8988T (cell line): Measurements from ENCODE around the gene ISY1.
"Not testable (repeated sequence)": the region's sequence is repeated elsewhere in the genome, so short reads cannot be mapped to it uniquely, and the experiment has no call there.

Experiments
- DNase-seq: peaks from one replicate; pipeline ENCODE4 v3.0.0; 2011

The ISY1 gene

GRCh38 chr3:129165594-129165993, 4.7 kb upstream of the ISY1 start:
- DNase-seq: not testable (repeated sequence)

GRCh38 chr3:129164500-129164899, 3.6 kb upstream of the ISY1 start:
- no peak for DNase-seq

DNA sequence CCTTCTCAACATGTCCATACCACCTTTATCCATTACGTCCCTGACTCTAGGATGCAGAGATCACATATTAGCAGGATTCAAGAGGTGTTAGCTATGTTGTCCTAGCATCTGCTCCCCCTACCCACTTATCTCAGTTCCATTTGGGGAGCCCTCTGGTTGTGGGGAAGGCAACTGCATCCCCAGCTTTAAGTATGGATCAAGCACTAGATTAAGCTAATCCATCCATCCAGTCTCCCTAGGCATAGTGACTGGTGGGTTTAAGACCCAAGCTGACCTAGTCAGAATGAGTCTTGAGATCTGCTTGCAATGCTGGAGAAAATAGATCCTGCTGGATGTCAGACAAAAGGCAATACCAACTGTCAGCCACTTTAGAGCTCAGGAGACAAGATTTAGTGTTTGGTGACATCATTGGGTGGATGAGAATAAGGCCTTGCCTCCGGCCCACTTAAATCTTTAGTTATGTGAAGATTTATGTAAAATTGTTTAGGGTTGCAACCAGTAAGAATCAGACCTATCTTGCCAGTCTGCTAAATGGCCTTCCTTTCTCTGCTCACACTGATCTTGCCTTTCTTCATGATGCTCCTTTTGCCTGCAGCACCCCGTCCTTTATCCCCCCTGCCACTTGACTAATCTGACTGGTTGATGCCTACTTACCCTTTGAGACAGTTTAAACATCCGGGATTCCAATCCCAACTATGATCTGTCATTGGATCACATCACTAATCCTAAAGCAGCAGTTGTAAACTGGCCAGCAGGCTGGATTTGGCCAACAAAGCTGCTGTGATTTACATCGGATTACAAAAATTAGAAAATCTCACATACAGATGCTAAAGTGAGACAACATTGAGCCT, 2.1 kb upstream of the ISY1 start:
- DNase-seq: no peak

DNA sequence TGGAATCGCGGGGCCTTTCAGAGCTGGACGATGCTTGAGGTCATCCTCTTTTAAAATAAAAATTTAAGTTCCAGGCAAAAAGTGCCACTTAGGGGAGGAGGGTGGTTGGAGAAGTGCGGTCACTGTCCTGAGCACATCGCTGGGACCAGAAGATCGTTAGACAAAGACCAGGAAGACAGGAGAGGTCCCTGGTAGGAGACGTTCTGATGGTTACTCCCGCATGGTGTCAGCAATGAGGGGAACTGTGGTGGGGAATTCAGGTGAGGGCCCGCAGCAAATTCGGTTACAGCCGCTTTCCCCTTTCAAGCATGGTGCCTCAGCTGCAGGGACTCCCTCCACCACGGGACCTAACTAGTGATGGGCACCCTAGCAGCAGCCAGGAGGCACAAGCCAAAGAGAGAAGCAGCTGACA, 1.0 kb upstream of the ISY1 start:
- no peak for DNase-seq

DNA sequence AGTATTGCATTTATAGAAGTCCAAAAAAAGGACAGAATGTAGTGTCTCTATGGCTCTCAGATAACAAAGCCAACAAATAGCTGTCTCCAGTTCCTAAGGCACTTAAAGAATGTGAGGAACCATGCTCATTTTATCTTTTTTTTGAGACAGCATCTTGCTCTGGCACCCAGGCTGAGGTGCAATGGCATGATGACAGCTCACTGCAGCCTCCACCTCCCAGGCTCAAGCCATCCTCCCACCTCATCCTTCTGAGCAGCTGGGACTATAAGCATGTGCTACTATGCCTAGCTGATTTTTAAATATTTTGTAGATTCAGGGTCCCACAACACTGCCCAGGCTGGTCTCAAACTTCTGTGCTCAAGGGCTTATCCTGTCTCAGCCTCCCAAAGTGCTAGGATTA, 16.1 kb downstream of the ISY1 start:
- DNase-seq: no peak

DNA sequence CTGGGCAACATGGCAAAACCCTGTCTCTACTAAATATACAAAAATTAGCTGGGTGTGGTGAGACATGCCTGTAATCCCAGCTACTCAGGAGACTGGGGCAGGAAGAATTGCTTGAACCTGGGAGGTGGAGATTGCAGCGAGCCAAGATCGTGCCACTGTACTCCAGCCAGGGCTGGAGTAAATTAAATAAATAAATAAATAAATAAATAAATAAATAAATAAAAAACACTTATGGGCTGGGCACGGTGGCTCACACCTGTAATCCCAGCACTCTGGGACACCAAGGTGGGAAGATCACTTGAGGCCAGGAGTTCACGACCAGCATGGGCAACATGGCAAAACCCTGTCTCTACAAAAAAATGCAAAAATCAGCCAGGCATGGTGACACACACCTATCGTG, 19.9 kb downstream of the ISY1 start:
- not testable (repeated sequence) for DNase-seq

- no peak for DNase-seq
Observed at GRCh38 chr3:129139911-129140310, 21.0 kb downstream of the ISY1 start.

- DNase-seq: not testable (repeated sequence)
Observed at GRCh38 chr3:129136275-129136674, 24.6 kb downstream of the ISY1 start.

DNA sequence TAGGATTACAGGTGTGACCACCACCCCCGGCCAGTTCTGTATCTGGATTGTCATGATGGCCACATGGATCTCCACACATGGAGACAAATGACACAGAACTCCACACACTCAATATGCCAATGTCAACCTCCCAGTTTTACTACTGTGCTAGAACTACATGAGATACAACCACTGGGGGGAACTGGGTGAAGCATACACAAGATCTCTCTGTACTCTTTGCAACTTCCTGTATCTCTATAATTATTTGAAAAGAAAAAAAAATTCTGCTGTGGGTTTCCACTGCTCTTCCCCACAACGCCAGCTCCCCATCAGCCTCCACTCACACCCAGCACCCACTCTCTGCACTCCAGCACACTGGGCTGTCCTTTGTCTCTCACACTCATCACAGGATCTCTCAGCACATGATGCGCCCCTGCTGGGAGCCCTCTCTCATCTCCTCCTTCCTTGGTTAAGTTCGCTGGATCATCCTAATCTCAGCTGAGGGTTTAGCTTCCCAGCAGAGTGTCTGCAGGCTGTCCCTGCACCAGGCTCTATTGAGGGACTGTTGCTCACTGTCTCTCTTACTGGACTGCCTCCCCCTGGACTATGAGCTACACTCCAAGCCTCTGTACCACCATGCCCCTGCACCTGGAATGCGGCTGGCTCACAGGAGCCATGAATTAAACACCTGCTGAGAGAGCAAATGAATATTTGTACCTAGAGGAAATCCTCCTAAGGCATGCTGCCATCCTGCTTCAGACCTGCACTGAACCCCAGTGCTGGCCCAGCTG, 28.6 kb downstream of the ISY1 start:
- no peak for DNase-seq

- no peak for DNase-seq
Observed at GRCh38 chr3:129131465-129132088, 29.3 kb downstream of the ISY1 start.

- DNase-seq: no peak
Observed at GRCh38 chr3:129130291-129130813, 30.5 kb downstream of the ISY1 start.

GRCh38 chr3:129128357-129129155, 32.3 kb downstream of the ISY1 start:
- DNase-seq: no peak

DNA sequence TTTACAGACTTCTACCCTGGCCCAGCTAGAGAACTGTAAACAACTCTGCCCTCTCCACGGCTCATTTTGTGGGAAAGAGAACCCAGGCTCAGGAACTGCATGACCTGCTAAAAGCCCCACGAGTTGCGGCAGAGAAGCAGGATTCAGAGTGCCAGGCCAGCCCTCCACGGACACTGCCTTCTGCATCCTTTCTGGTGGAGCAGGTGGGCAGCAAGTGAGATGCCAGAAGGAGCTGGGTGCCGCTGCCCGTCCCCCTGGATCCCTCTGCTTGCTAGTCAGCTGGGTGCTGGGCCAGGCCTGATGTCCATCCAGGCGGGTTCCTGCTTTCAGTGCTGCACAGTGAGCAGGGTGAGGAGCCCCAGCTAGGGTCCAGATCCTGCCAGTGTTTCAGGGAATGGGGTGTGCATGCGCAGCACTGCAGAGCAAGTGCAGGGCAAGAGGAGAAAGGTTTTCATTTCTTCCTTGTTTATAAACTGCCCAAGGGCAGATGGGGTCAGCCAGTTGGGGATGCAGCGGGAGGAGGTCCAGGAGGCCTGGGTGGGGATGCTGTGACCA, 34.1 kb downstream of the ISY1 start:
- no peak for DNase-seq

GRCh38 chr3:129123314-129124060, 37.4 kb downstream of the ISY1 start:
- DNase-seq: no peak

GRCh38 chr3:129122412-129123011, 38.4 kb downstream of the ISY1 start:
- no peak for DNase-seq

- DNase-seq: peak; percentile 96
Observed at GRCh38 chr3:129121792-129122411, 39.0 kb downstream of the ISY1 start, which contains the start of gene RAB43. Gene RAB43 (minus strand): TSS chr3:129121804. CDS start chr3:129121489, 315 bp downstream.

- no peak for DNase-seq
Observed at GRCh38 chr3:129121016-129121791, 39.7 kb downstream of the ISY1 start.

DNA sequence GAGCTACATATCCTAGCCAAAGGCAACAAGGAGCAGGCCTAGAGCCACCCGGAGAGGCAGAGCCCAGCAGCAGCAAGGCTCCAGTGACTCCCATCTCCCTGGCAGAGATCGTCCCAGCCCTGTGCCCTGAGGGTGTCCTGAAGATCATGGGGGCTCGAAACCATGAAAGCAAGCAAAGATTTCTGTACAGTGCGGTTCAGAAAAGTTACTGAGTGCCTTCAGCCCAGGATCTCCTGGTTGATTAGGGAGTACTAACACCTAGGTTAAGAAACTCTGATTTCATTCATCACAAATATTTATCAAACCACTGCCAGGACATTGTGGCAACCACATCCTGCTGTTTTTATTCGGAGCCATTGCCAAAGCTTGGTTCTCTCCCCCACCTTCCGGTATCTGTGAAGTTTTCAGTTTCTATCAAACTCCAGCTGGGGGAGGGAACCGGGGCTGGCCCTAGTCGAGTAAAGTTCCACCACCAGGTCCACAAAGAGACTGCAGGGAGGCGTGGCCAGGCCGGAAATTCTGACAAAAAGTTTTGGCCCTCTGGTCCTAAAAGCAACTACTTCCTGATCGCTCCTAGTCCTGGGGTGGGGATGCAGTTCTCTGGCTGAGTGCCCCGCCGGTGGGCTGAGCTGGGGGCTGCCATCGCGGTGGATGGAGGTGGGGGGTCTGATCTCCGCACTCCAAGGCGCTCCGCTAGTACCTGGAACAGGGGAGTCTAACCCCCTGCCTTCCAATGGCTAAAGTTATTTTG, 40.4 kb downstream of the ISY1 start:
- DNase-seq: peak; percentile 87
